Measurements from ENCODE around the gene NEK8. TPM values are rescaled to one million over a fixed set of nuclear protein-coding genes. Genes with fewer than 3 reads are reported as not detected.

NEK8 gene
- total RNA-seq (10 to 100 TPM in 1 of 2 donors, 1 to 10 TPM in 1; 5.7 to 14.7 TPM), polyA plus RNA-seq (1 to 10 TPM; 5.1 to 9.2 TPM)
- long read RNA-seq, donor 1 = 0 reads
- long read RNA-seq, donor 2 = 0 reads
- long read RNA-seq, donor 3, partial matches to known transcripts = 0 of 1 reads
- long read RNA-seq, donor 3, other reads (novel, unspliced or antisense) = 0 of 1 reads
- long read RNA-seq, donor 4, partial matches to known transcripts = 0 of 6 reads
- long read RNA-seq, donor 4, other reads (novel, unspliced or antisense) = 5 of 6 reads
- long read RNA-seq, donor 5 = 0 reads

DNA sequence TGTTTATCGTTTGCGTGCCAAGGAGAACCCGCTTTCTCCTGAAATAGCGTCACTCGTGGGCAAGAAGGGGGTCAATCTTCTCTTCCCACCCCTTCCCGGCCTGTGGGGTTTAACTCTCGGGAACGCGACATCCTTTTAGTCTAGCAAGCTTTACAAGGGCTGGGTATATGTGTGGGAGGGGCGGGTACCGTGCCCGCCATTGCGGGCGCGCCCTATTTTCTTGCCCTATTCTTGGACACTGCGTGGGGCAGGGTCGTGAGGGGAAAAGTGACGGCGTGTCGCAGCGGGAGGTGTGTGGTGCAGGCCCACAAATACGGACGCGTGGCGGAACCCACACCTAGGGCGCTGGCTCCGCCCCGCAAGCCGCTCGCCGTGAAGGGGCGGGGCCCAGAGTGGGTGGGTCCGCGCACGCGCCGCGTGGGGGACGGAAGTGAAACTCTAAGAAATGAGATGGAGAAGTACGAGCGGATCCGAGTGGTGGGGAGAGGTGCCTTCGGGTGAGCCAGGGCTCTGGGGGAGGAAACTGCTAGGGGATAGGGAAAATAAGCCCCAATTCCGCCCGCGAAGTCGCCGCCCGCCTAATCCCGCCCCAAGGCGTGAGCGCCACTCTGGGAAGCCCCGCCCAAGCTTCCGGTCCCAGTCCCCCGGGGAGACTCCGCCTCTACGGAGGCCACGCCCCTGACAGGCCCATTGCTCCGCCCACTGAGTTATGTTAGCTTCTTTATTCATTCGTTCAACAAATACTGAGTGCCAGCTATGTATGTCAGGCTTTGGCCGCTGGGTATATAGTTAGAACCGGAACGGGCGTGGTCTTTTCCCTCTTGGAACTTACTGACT is at the start of gene NEK8:
Gene NEK8 (plus strand): TSS at position 425 of the 837 bp plus-strand sequence. CDS start 26 bp downstream, at position 451.
- no peaks in the 10 kb centered on the region for H3K27me3 ChIP-seq (ENCODE audit: control insufficient read depth in 3 of 3, insufficient read depth in 3 of 3, low read length in 2 of 3)
- H3K4me3 ChIP-seq = peak within 1 kb of the TSS; percentile 46
- WGBS, 2 donors = 0% methylated on average over 55 to 64 of the region's 64 CpGs
- DNase-seq (peak; percentile 97 to 98 (median 98)), ATAC-seq (ENCODE audit: insufficient read depth, low FRiP score) (peak; percentile 73)
- H3K36me3 ChIP-seq (ENCODE audit: control insufficient read depth in 4 of 4, insufficient read depth in 4 of 4, low read length in 4 of 4) = peaks cover under 1 to 9% (median 6%) of the 10 kb centered on the region in 4 donors
- H3K27ac ChIP-seq (ENCODE audit: low read depth in 1 of 2, low read length in 1 of 2) = peak within 1 kb of the TSS; percentile 91 to 97
- peaks cover 0 to 31% (median 5%) of the 10 kb centered on the region in 5 donors for H3K4me1 ChIP-seq (ENCODE audit: control insufficient read depth in 5 of 5, insufficient read depth in 5 of 5, low read length in 5 of 5)
- H3K9me3 ChIP-seq (ENCODE audit: control insufficient read depth in 4 of 4, insufficient read depth in 3 of 4, low read length in 3 of 4) = no peaks in the 10 kb centered on the region
- TF ChIP-seq CTCF (IDR thresholded peaks at IDR 0.05; ENCODE audit: control extremely low read depth, extremely low read depth) = no peak
- H3K9ac ChIP-seq (ENCODE audit: insufficient read depth in 1 of 2, low read length in 2 of 2) = peak within 1 kb of the TSS; percentile 46 to 89

DNA sequence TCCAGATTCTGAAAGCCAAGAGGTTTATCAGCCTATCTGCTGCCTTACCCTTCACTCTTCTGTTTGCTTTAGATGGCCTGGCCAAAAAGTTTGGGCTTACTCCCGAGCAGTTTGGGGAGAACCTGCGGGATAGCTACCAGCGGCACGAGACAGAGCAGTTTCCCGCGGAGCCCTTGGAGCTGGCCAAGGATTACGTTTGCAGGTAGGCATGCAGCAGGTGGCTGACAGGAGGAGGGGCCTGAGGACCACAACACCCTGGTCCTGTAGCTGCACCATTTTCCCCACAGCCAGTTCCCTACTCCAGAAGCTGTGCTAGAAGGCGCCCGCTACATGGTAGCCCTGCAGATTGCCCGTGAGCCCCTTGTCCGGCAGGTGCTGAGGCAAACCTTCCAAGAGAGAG is 45.9 kb upstream of the NEK8 start:
- Histone ChIP-seq H3K9ac (ENCODE audit: insufficient read depth in 1 of 2, low read length in 2 of 2) (no peak overlapping the region), H3K27me3 (ENCODE audit: control insufficient read depth in 3 of 3, insufficient read depth in 3 of 3, low read length in 2 of 3) (no peaks in the 10 kb centered on the region), H3K27ac (ENCODE audit: low read depth in 1 of 2, low read length in 1 of 2) (no peak overlapping the region), H3K36me3 (ENCODE audit: control insufficient read depth in 4 of 4, insufficient read depth in 4 of 4, low read length in 4 of 4) (peaks cover 56 to 83% (median 67%) of the 10 kb centered on the region in 4 donors), H3K4me1 (ENCODE audit: control insufficient read depth in 5 of 5, insufficient read depth in 5 of 5, low read length in 5 of 5) (peaks cover 0 to 3% (median 0%) of the 10 kb centered on the region in 5 donors), H3K9me3 (ENCODE audit: control insufficient read depth in 4 of 4, insufficient read depth in 3 of 4, low read length in 3 of 4) (no peaks in the 10 kb centered on the region), H3K4me3 (no peak overlapping the region)
- no peak for ATAC-seq (ENCODE audit: insufficient read depth, low FRiP score)
- 95 to 98% methylated on average over 11 of the region's 11 CpGs for WGBS, 2 donors
- no peak for DNase-seq
- no peak for TF ChIP-seq CTCF (IDR thresholded peaks at IDR 0.05; ENCODE audit: control extremely low read depth, extremely low read depth)

GRCh38 chr17:28684963-28685362 is 43.6 kb upstream of the NEK8 start:
- Histone ChIP-seq H3K4me3 (no peak overlapping the region), H3K4me1 (ENCODE audit: control insufficient read depth in 5 of 5, insufficient read depth in 5 of 5, low read length in 5 of 5) (peaks cover 0 to 3% (median 0%) of the 10 kb centered on the region in 5 donors), H3K9ac (ENCODE audit: insufficient read depth in 1 of 2, low read length in 2 of 2) (no peak overlapping the region), H3K36me3 (ENCODE audit: control insufficient read depth in 4 of 4, insufficient read depth in 4 of 4, low read length in 4 of 4) (peaks cover 65 to 81% (median 76%) of the 10 kb centered on the region in 4 donors), H3K27me3 (ENCODE audit: control insufficient read depth in 3 of 3, insufficient read depth in 3 of 3, low read length in 2 of 3) (no peaks in the 10 kb centered on the region), H3K9me3 (ENCODE audit: control insufficient read depth in 4 of 4, insufficient read depth in 3 of 4, low read length in 3 of 4) (no peaks in the 10 kb centered on the region), H3K27ac (ENCODE audit: low read depth in 1 of 2, low read length in 1 of 2) (no peak overlapping the region)
- 60 to 80% methylated on average over 3 of the region's 3 CpGs for WGBS, 2 donors
- ATAC-seq (ENCODE audit: insufficient read depth, low FRiP score) = no peak
- peak; percentile 70 to 91 (median 87) for DNase-seq
- TF ChIP-seq CTCF (IDR thresholded peaks at IDR 0.05; ENCODE audit: control extremely low read depth, extremely low read depth) = no peak

Data from lung (tissue), 16 donors.